Thyroid gland (tissue), 4 donors: ENCODE measurements around the gene SLC9A1. TPM values are rescaled to one million over a fixed set of nuclear protein-coding genes. Genes with fewer than 3 reads are reported as not detected.

Source experiments
- DNase-seq, 2 donors: peaks; one replicate each; pipeline ENCODE4 v3.0.0-alpha.2; 2019
- H3K27ac ChIP-seq, 3 donors: fragments of 200-600 bp; sonication (generic); 1 replicate in 2 of 3; 2 replicates in 1 of 3; pipeline ENCODE4 v1.5.1; 2016 to 2019; ENCODE audit warnings: mild to moderate bottlenecking in 1 of 3, moderate library complexity in 1 of 3
- H3K27me3 ChIP-seq: fragments of 200-600 bp; sonication (generic); one replicate; pipeline ENCODE4 v1.5.1; 2019
- H3K36me3 ChIP-seq, 2 donors: fragments of 200-600 bp; sonication (generic); one replicate each; pipeline ENCODE4 v1.5.1; 2016 to 2019
- H3K4me1 ChIP-seq, 2 donors: fragments of 200-600 bp; sonication (generic); one replicate each; pipeline ENCODE4 v1.5.1; 2017 to 2019
- H3K4me3 ChIP-seq, 3 donors: fragments of 200-600 bp; sonication (generic); replicated peaks in 1 of 3; 1 replicate in 2 of 3; 2 replicates in 1 of 3; pipeline ENCODE4 v1.5.1; 2016; ENCODE audit warnings: mild to moderate bottlenecking in 1 of 3
- H3K9me3 ChIP-seq: fragments of 200-600 bp; sonication (generic); one replicate; pipeline ENCODE4 v1.5.1; 2017
- CTCF ChIP-seq, 6 experiments: fragments of 200-600 bp in 3 of 6; fragments of 450-650 bp in 3 of 6; sonication (generic) in 3 of 6; IDR thresholded peaks; one replicate each; pipeline ENCODE4 v1.5.1; 2016 to 2019; ENCODE audit warnings: antibody characterized with exemption in 6 of 6, mild to moderate bottlenecking in 2 of 6, inconsistent platforms in 1 of 6, moderate library complexity in 1 of 6
- POLR2A ChIP-seq, 2 donors: fragments of 450-650 bp; IDR thresholded peaks; one replicate each; pipeline ENCODE4 v1.6.1; 2017; ENCODE audit warnings: antibody characterized with exemption in 2 of 2, mild to moderate bottlenecking in 2 of 2, moderate library complexity in 1 of 2
- WGBS, 2 donors: methylation state at CpG; one replicate each; pipeline ENCODE4 v1.1.5; 2017; 5-methylcytosine and 5-hydroxymethylcytosine counted together
- intact Hi-C: fragments of 100-400 bp; cut with DNase I; formaldehyde crosslinking; loops from one replicate; pipeline ENCODE4 v1.15.1; 2023
- total RNA-seq, 4 donors: library from RNA; depleted of rRNA; stranded (reverse); fragments of >200 nt; gene quantifications; one replicate each; pipeline ENCODE4 v1.2.3, GENCODE V29; 2016

SLC9A1 gene
- total RNA-seq, 4 donors from 2014 or later = 13.3 to 26.1 (median 19.9) TPM

- WGBS, 2 donors = 94% methylated on average over 1 of the region's 1 CpG
- no peak for TF ChIP-seq POLR2A (IDR thresholded peaks at IDR 0.05)
- no peak for TF ChIP-seq CTCF (IDR thresholded peaks at IDR 0.05)
- Histone ChIP-seq H3K36me3 (no peaks in the 10 kb centered on the region), H3K27ac (peak overlapping the region in 1 of 3 donors; percentile 69), H3K9me3 (no peaks in the 10 kb centered on the region), H3K27me3 (no peaks in the 10 kb centered on the region), H3K4me3 (no peak overlapping the region), H3K4me1 (peaks cover 10 to 68% of the 10 kb centered on the region in 2 donors)
- DNase-seq = no peak
- intact Hi-C loops = no loop called here
These were observed 34.1 kb downstream of the SLC9A1 start for GRCh38 chr1:27120854-27121253.

- WGBS, 2 donors = 78 to 81% methylated on average over 4 of the region's 4 CpGs
These were observed 36.6 kb downstream of the SLC9A1 start for GRCh38 chr1:27118440-27118689.

GRCh38 chr1:27117733-27118439 lies 37.0 kb downstream of the SLC9A1 start:
- no peaks in the 10 kb centered on the region for H3K9me3 ChIP-seq
- H3K36me3 ChIP-seq = no peaks in the 10 kb centered on the region
- peak overlapping the region; percentile 39 to 69 (median 43) for H3K27ac ChIP-seq
- peak; percentile 46 to 56 for DNase-seq
- H3K4me1 ChIP-seq = peaks cover 8 to 66% of the 10 kb centered on the region in 2 donors
- WGBS, 2 donors = 57 to 63% methylated on average over 10 to 11 of the region's 12 CpGs
- TF ChIP-seq CTCF (IDR thresholded peaks at IDR 0.05) = no peak
- no peak for TF ChIP-seq POLR2A (IDR thresholded peaks at IDR 0.05)
- H3K27me3 ChIP-seq = no peaks in the 10 kb centered on the region
- no peak overlapping the region for H3K4me3 ChIP-seq
- intact Hi-C loops = no loop called here

More at GRCh38 chr1:27118440-27118689, 36.6 kb downstream of the SLC9A1 start:
- Histone ChIP-seq H3K27me3 (no peaks in the 10 kb centered on the region), H3K9me3 (no peaks in the 10 kb centered on the region), H3K36me3 (no peaks in the 10 kb centered on the region), H3K4me3 (no peak overlapping the region), H3K27ac (peak overlapping the region; percentile 39 to 69 (median 43)), H3K4me1 (peaks cover 10 to 69% of the 10 kb centered on the region in 2 donors)
- intact Hi-C loops = no loop called here
- no peak for DNase-seq
- TF ChIP-seq CTCF (IDR thresholded peaks at IDR 0.05) = no peak
- no peak for TF ChIP-seq POLR2A (IDR thresholded peaks at IDR 0.05)

- peaks cover 0 to 60% of the 10 kb centered on the region in 2 donors for H3K4me1 ChIP-seq
- intact Hi-C loops = no loop called here
- no peak for DNase-seq
- no peaks in the 10 kb centered on the region for H3K9me3 ChIP-seq
- H3K27me3 ChIP-seq = no peaks in the 10 kb centered on the region
- H3K36me3 ChIP-seq = no peaks in the 10 kb centered on the region
- H3K4me3 ChIP-seq = no peak overlapping the region
- H3K27ac ChIP-seq = peak overlapping the region in 1 of 3 donors; percentile 69
- no peak for TF ChIP-seq POLR2A (IDR thresholded peaks at IDR 0.05)
- no peak for TF ChIP-seq CTCF (IDR thresholded peaks at IDR 0.05)
These were observed 38.2 kb downstream of the SLC9A1 start for GRCh38 chr1:27116697-27117096.

GRCh38 chr1:27116232-27116631 lies 38.7 kb downstream of the SLC9A1 start:
- no peaks in the 10 kb centered on the region for H3K36me3 ChIP-seq
- TF ChIP-seq POLR2A (IDR thresholded peaks at IDR 0.05) (no peak), CTCF (IDR thresholded peaks at IDR 0.05) (no peak)
- no peak overlapping the region for H3K27ac ChIP-seq
- no peaks in the 10 kb centered on the region for H3K9me3 ChIP-seq
- WGBS, 2 donors = 84 to 93% methylated on average over 3 of the region's 3 CpGs
- H3K4me1 ChIP-seq = peaks cover 0 to 63% of the 10 kb centered on the region in 2 donors
- H3K27me3 ChIP-seq = no peaks in the 10 kb centered on the region
- no peak overlapping the region for H3K4me3 ChIP-seq
- peak; percentile 52 to 53 for DNase-seq
- intact Hi-C loops = no loop called here
